Stimulated activated naive CD8-positive, alpha-beta T cell treated with anti-CD3 and anti-CD28 coated beads, Interleukin-15, Interleukin-2, amounts not matched to agents 100 ng/mL and 50 ng/mL, for 24 hours (primary cell): ENCODE results near the gene DIRAS1.
A peak's percentile ranks its signal among the peaks of the same experiment; 100 is the strongest.

Source experiments
- H3K27ac Mint-ChIP-seq: one replicate; pipeline ENCODE4 v1.8.0; 2021; ENCODE audit warnings: mild to moderate bottlenecking, mixed read lengths
- H3K27me3 Mint-ChIP-seq: one replicate; pipeline ENCODE4 v1.8.0; 2021; ENCODE audit warnings: mixed read lengths
- H3K36me3 Mint-ChIP-seq: one replicate; pipeline ENCODE4 v1.8.0; 2021; ENCODE audit warnings: low read depth, mixed read lengths
- H3K4me1 Mint-ChIP-seq: one replicate; pipeline ENCODE4 v1.8.0; 2021; ENCODE audit warnings: low read depth, mixed read lengths
- H3K4me3 Mint-ChIP-seq: one replicate; pipeline ENCODE4 v1.8.0; 2021; ENCODE audit warnings: mild to moderate bottlenecking, mixed read lengths
- H3K9me3 Mint-ChIP-seq: one replicate; pipeline ENCODE4 v1.8.0; 2021; ENCODE audit warnings: mixed read lengths

Gene DIRAS1

GRCh38 chr19:2759965-2760364, 38.8 kb upstream of the DIRAS1 start:
- H3K4me3 Mint-ChIP-seq, result no peak overlapping the region
- H3K9me3 Mint-ChIP-seq, result no peaks in the 10 kb centered on the region
- peaks cover 3% of the 10 kb centered on the region for H3K4me1 Mint-ChIP-seq
- no peaks in the 10 kb centered on the region for H3K27me3 Mint-ChIP-seq
- no peak overlapping the region for H3K27ac Mint-ChIP-seq
- H3K36me3 Mint-ChIP-seq, result peaks cover 50% of the 10 kb centered on the region

- no peak overlapping the region for H3K4me3 Mint-ChIP-seq
- peaks cover 47% of the 10 kb centered on the region for H3K36me3 Mint-ChIP-seq
- H3K9me3 Mint-ChIP-seq, result no peaks in the 10 kb centered on the region
- no peak overlapping the region for H3K27ac Mint-ChIP-seq
- peaks cover 3% of the 10 kb centered on the region for H3K4me1 Mint-ChIP-seq
- H3K27me3 Mint-ChIP-seq, result no peaks in the 10 kb centered on the region
Measured at GRCh38 chr19:2759362-2759761, 38.2 kb upstream of the DIRAS1 start.

GRCh38 chr19:2758601-2759313, 37.6 kb upstream of the DIRAS1 start:
- no peak overlapping the region for H3K27ac Mint-ChIP-seq

GRCh38 chr19:2756921-2757881, 36.0 kb upstream of the DIRAS1 start:
- H3K4me3 Mint-ChIP-seq, result no peak overlapping the region
- H3K27me3 Mint-ChIP-seq, result no peaks in the 10 kb centered on the region
- peaks cover 51% of the 10 kb centered on the region for H3K36me3 Mint-ChIP-seq
- no peak overlapping the region for H3K27ac Mint-ChIP-seq
- no peaks in the 10 kb centered on the region for H3K9me3 Mint-ChIP-seq
- peaks cover 11% of the 10 kb centered on the region for H3K4me1 Mint-ChIP-seq

More at GRCh38 chr19:2758601-2759313, 37.6 kb upstream of the DIRAS1 start:
- Mint-ChIP-seq H3K9me3 (no peaks in the 10 kb centered on the region), H3K4me3 (no peak overlapping the region), H3K4me1 (peaks cover 3% of the 10 kb centered on the region), H3K27me3 (no peaks in the 10 kb centered on the region), H3K36me3 (peaks cover 48% of the 10 kb centered on the region)

- Mint-ChIP-seq H3K27ac (no peak overlapping the region), H3K4me3 (no peak overlapping the region), H3K4me1 (peaks cover 11% of the 10 kb centered on the region), H3K9me3 (no peaks in the 10 kb centered on the region), H3K36me3 (peaks cover 47% of the 10 kb centered on the region), H3K27me3 (no peaks in the 10 kb centered on the region)
Measured at GRCh38 chr19:2756477-2756876, 35.3 kb upstream of the DIRAS1 start.

- Mint-ChIP-seq H3K4me3 (no peak overlapping the region), H3K4me1 (peaks cover 11% of the 10 kb centered on the region), H3K27ac (no peak overlapping the region), H3K27me3 (no peaks in the 10 kb centered on the region), H3K9me3 (no peaks in the 10 kb centered on the region), H3K36me3 (peaks cover 43% of the 10 kb centered on the region)
Measured at GRCh38 chr19:2755811-2756210, 34.6 kb upstream of the DIRAS1 start.

GRCh38 chr19:2755448-2755705, 34.2 kb upstream of the DIRAS1 start:
- Mint-ChIP-seq H3K27me3 (no peaks in the 10 kb centered on the region), H3K27ac (no peak overlapping the region), H3K4me1 (peaks cover 11% of the 10 kb centered on the region), H3K36me3 (peaks cover 42% of the 10 kb centered on the region), H3K4me3 (no peak overlapping the region), H3K9me3 (no peaks in the 10 kb centered on the region)

GRCh38 chr19:2754659-2755447, 33.7 kb upstream of the DIRAS1 start:
- no peaks in the 10 kb centered on the region for H3K27me3 Mint-ChIP-seq
- H3K4me3 Mint-ChIP-seq, result no peak overlapping the region
- no peaks in the 10 kb centered on the region for H3K9me3 Mint-ChIP-seq
- H3K36me3 Mint-ChIP-seq, result peaks cover 40% of the 10 kb centered on the region
- peaks cover 11% of the 10 kb centered on the region for H3K4me1 Mint-ChIP-seq
- no peak overlapping the region for H3K27ac Mint-ChIP-seq

GRCh38 chr19:2751438-2751830, 30.3 kb upstream of the DIRAS1 start:
- Mint-ChIP-seq H3K27me3 (no peaks in the 10 kb centered on the region), H3K27ac (no peak overlapping the region), H3K4me1 (peaks cover 8% of the 10 kb centered on the region), H3K9me3 (no peaks in the 10 kb centered on the region), H3K36me3 (peaks cover 26% of the 10 kb centered on the region), H3K4me3 (no peak overlapping the region)

- Mint-ChIP-seq H3K4me1 (peaks cover 8% of the 10 kb centered on the region), H3K9me3 (no peaks in the 10 kb centered on the region), H3K36me3 (peaks cover 21% of the 10 kb centered on the region), H3K27ac (no peak overlapping the region), H3K4me3 (no peak overlapping the region), H3K27me3 (no peaks in the 10 kb centered on the region)
Measured at GRCh38 chr19:2750808-2751437, 29.8 kb upstream of the DIRAS1 start.

- Mint-ChIP-seq H3K27ac (no peak overlapping the region), H3K4me1 (no peaks in the 10 kb centered on the region), H3K27me3 (peaks cover 7% of the 10 kb centered on the region), H3K4me3 (no peak overlapping the region), H3K9me3 (no peaks in the 10 kb centered on the region), H3K36me3 (no peaks in the 10 kb centered on the region)
Measured at GRCh38 chr19:2747349-2747748, 26.2 kb upstream of the DIRAS1 start.

GRCh38 chr19:2744113-2744512, 22.9 kb upstream of the DIRAS1 start:
- H3K36me3 Mint-ChIP-seq, result no peaks in the 10 kb centered on the region
- peaks cover 15% of the 10 kb centered on the region for H3K27me3 Mint-ChIP-seq
- H3K9me3 Mint-ChIP-seq, result no peaks in the 10 kb centered on the region
- H3K4me1 Mint-ChIP-seq, result peaks cover 7% of the 10 kb centered on the region
- H3K27ac Mint-ChIP-seq, result no peak overlapping the region
- no peak overlapping the region for H3K4me3 Mint-ChIP-seq

GRCh38 chr19:2743099-2743498, 21.9 kb upstream of the DIRAS1 start:
- H3K27me3 Mint-ChIP-seq, result peaks cover 15% of the 10 kb centered on the region
- peaks cover 14% of the 10 kb centered on the region for H3K4me1 Mint-ChIP-seq
- H3K4me3 Mint-ChIP-seq, result no peak overlapping the region
- no peaks in the 10 kb centered on the region for H3K9me3 Mint-ChIP-seq
- peaks cover 5% of the 10 kb centered on the region for H3K36me3 Mint-ChIP-seq
- H3K27ac Mint-ChIP-seq, result no peak overlapping the region

- H3K4me3 Mint-ChIP-seq, result peak overlapping the region; percentile 49
- no peak overlapping the region for H3K27ac Mint-ChIP-seq
Measured at GRCh38 chr19:2740314-2740656, 19.1 kb upstream of the DIRAS1 start.

More at GRCh38 chr19:2740314-2740656, 19.1 kb upstream of the DIRAS1 start:
- Mint-ChIP-seq H3K9me3 (no peaks in the 10 kb centered on the region), H3K36me3 (peaks cover 24% of the 10 kb centered on the region), H3K27me3 (peaks cover 15% of the 10 kb centered on the region), H3K4me1 (peaks cover 15% of the 10 kb centered on the region)
